ENCODE results near the gene ITPR1.
A peak's percentile ranks its signal among the peaks of the same experiment; 100 is the strongest.

ITPR1 gene

DNA sequence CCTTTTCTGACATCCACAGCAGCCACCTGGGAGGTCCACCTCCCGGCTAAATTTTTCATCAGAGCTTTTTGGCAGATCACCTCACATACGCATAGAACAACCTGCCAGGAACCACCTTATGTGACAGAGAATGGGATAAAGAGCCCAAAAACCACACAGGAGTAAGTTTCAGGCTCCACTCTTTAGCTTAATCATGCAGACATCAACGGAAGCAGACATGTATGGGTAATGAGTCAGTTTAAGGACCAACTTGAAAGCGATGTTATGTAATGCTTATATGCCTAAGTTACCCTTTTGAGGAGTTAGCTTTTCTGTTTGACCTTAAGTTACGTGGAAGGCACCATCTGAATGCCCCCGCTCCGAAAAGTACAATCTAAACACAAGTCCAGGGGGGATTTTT, 302.8 kb downstream of the ITPR1 start:
- DNase-seq: no peak

DNA sequence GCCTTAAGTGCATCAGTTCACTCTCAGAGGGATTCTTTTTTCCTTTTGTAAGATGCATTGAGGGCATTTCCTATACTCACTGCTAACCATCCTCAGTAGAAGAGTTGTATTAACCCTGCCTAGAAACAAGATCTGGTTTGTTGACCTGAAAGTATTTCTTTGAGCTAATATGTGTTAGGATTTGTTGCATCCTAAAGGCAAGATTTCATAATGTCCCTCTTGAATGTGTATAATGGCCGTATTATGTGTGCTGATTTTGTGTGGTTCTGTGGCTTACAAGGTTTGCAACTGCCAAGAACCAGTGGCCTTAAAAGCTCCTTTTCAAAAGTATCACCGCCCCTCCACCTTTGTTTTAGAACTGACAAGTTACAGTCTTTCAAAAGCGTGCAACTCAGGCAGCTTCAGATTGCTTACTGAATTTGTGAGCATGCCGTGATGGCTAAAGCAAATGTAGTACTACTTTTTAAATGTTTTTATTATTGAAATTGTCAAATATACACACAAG, 304.1 kb downstream of the ITPR1 start:
- no peak for DNase-seq

DNA sequence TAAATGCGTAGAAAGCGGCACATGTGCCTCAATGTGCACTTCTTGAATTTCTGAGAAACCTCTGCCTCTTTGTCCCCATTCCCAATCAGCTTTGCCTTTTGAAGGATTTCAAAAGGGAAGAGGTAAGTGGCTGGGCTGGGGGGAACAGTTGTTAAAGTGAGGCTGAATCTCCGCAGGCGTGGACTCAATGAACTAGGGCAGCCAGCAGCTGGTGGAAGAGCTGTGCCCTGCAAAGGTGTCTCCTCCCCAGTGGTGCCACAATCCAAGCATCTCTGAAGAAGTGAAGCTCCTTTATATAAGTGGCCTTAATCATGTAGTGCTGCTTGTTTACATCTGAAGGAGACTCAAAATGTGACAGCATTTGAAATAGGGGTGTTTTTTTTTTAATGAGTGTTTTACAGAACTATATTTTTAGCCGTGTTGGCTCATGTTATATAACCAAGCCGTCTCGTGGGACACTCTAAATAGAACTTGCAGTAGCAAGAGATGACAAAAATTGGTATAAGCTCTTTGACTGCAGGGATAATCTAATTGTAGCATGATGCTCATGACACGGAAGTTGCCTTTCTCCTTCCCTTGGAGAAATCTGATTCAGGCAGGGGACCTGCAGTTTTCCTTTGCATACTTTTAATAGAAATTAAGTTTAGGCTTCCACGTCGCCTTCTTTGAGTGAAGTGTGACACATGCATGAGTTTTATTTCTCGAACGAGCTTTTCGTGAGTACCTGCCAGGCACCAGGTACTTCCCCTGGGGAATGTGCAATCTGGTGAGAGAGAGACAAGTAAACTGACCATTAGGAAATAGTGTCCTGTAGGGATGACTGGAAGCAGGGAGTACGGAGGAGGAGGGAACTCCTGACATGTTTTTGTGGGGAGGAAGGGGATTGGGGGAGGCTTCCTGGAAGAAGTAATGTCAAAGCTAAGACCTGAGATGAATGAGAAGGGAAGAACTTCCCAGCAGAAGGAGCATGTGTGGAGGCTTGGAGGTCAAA, 306.4 kb downstream of the ITPR1 start:
- DNase-seq: no peak

DNA sequence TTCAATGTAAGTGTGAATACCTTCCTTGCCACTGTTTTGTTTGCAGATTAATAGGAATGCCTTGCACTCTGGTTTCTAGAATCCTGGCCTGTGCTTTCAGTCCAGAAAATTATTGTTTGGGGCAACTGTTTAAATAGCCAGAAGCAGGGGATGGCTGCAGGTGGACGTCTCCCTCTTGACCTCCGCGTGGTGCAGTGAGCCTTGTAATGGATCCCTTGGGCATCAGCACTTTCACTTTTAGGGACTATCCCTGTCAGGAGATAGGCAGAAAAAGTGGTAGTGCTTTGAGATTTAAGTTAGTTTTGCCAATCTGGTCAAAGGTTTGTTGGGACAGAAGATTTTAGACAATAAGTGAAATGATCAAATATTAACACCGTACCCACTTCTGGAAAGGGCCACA, 307.4 kb downstream of the ITPR1 start:
- no peak for DNase-seq

DNA sequence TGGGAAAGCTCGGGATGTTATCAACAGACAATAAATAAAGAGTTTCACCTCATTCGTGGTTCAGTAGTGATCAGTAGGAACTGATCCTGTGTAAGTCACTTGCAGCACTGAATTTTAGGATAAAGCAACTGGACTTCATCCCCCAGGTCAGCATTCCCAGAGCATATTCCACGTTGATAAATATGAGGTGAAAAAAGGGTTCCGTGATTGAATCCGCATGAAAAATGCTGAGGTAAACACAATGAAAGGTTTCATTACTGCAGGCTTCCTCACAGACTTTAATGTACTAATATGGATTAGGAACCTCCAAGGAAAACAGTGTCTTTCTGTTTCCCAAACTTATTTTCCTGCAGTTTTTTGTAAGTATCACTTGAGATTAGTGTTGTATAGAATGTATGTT, 308.7 kb downstream of the ITPR1 start:
- DNase-seq: no peak

DNA sequence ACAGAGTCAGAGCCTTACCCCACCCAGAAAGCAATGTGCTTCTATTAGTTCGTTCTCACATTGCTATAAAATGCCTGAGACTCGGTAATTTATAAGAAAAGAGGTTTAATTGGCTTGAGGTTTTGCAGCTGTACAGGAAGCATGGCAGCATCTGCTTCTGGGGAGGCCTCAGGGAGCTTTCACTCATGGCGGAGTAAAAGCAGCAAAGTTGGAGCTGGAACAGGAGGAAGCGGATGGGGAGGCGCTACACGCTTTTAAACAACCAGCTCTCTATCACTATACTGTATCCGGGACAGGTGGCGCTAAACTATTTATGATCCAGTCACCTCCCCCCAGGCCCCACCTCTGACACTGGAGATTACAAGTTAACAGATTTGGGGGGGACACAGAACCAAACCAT, 309.8 kb downstream of the ITPR1 start:
- DNase-seq: no peak

DNA sequence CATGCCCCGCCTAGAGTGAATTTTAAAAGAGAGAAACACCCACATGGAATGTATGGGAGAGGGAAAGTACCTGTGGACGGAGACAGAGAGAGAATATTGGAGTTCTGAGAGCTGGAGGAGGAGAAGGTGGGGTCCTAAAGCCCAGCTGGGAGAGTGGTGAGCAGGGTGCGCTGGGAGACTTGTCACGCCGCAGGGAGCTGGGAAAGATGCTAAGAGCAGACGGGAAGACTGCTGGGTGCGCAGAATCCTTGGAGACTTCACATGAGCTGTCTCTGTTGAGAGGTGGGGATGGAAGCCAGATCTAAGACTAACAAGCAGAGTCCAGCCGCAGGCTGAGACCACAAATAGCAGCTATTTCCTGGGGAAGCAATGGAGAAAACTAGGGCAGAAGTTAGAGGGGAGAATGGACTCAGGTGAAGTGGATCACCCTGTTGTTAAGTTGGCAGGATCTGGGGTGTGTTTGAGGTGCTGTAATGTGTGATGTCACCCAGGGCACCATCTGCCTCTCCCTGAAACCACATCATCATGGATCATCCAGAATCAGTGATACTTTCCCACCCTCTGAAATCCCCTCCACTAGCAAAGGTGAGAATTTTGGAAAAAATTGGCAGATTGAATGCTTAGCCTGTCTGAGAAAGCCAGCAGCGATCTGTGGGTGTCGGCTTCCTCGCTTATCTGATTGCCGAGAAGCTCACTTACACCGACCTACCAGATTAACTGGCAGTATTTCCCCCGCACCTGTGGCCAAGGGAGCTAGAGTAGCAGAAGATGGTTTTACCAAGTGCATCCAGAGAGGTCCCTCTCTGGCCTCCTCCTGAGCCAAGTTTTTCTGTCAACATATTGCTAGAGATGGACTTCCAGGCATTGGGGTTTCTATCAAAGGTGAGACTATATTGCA, 311.3 kb downstream of the ITPR1 start:
- DNase-seq: peak; percentile 35 to 49

DNA sequence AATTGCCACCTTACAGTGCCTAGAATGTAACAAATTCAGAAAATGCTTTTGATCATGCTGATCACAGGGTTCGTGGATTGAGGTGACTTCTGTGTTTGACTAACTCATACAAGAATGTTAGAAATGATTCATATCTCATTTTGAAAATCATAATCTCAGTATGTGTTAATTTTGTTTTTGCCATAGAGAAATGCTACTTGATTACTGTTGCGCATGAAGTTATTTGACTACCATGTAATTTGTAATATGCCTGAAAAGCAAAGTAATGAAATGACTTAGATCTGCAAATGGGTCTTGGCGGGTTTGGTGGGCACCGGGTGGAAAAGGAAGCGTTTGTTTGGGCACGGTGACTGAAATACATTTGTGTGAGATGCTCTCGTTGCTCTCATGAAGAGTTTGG, 312.5 kb downstream of the ITPR1 start:
- peak; percentile 50 to 68 for DNase-seq

DNA sequence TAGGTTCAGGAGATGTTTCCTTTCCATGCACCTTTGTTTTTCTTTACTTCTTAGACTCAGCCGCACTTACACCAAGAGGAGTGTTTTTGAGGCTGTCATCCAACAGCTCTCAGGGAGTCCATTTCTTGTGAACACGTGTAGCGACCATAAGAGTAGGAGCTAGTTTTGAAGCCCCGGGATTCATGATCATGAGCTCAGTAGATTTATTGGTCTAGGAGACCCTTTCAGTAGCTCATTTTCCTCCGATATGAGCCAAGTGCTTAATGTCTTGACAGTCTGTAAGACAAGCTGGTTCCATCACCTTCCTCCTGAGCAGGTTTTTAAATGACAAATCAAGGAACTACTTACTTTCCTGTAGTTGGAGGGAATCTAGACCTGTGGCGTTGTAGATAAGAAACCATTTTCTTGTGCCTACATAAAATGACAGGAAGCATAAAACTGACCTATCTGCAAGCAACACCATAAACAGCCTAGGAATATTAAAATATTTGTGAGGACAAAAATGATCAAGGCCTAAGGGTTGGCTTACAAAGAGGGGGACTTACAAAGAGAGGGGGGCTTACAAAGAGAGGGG, 313.5 kb downstream of the ITPR1 start:
- no peak for DNase-seq

DNA sequence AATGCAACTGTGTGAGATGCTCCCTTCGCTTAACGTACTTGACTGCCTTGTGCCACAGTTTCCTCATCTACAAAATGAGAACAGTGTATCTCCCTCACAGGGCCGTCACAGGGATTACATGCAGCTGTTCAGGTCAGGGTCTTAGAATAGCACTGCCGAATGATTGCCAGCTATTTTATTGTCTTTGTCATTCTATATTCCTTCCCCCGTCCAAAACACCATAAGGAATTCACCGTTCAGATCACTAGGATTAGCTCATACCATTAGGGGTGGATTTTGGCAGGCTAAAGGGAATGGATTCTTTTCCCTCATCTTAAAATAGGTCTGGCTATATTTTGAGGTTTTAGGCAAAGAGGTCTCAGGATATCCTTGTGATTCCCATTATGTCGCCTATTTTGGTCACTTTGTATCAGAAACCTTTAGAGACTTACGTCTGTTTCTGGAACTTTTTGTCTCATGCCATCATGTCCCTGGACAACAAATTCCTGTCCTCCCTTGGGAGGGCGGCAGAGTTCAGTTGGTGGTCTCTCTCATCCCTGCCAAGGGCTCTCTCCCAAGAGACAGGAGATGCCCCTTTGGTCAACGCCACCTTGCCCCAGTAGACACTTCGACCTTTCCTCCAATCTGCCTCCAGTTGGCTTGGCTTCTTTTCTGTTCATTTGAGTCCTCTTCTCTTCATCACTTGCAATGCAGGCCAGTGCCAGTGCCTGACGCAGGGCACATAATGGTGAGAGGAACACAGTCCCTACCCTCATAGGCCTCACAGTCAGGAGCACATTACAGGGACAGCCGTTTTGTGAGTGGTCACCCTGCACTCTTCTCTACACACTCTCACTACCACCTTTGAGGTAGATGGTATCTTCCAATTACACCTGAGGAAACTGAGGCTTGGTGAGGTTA, 314.5 kb downstream of the ITPR1 start:
- DNase-seq: no peak

DNA sequence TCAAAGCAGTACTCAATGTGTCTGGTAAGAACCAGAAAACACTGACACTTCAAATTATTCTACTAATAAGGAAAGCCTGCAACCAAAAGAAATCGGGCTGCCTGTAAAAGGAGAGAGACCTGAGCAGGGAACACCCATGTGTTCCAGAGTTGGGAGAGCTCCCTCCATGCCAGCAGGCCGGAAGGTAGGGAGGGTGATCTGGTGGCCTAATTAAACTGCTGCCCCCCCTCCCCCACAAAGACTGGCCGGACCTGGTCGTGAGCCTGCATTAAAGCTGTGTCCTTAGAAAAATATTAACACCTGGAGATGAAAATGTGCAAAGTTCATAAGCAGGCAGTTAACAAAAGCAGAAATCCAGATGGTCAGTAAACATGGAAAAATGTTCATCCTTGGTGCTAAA, 315.5 kb downstream of the ITPR1 start:
- DNase-seq: no peak

DNA sequence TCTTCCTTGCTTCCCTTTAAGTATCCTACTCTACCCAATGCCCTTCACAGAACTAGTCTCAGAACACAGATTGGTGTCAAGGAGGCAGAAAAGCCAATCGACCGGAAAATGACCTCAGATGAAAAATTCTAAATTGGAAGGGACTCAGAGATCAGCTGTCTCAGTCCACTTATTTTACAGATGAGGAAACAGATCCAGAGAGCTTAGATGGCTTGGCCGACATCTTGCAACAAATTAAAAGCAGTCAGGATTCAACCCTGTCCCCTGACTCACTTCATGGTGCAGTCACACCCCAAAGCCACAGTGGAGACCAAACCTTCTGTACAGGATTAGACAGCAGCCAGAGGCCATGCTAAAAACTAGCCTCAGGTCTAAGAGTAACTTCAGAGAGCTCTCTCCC, 316.8 kb downstream of the ITPR1 start:
- DNase-seq: no peak

DNA sequence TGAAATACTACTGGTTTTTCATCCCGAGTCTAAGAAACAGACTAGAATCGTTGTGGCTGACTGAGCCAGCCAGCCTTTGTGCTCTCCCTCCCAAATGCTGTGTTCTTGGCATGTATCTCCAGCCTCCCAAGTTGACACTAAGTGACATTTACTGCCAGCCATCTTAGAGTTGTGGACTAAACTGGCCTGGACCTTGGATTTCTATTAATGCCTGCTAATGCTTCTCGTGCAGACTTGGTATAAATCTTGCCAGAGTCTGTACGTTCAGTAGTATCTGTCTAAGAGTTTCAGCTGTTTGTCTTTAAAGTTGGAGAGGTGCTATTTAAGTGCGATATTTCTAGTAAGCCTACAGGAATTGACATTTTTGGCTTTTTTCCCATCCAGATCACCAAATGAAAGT, 319.4 kb downstream of the ITPR1 start:
- no peak for DNase-seq

DNA sequence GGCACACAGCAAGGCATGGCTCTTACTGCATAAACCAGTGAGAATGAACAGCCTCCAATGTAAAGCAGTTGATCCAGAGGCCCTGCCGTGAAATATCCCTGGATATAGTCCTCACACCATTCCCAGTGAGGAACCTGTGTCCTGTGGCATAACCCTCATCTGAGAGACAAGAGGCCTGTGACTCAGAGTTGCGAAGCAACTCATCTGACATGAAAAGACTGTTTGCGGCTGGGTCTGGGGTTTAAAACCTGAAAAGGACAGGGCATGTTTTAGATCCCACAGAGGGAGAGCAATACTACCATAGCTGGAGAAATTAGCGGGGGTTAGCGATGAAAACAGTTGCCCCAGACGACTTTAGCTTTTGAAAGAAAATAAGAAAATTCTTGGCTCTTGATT, 320.8 kb downstream of the ITPR1 start:
- no peak for DNase-seq

DNA sequence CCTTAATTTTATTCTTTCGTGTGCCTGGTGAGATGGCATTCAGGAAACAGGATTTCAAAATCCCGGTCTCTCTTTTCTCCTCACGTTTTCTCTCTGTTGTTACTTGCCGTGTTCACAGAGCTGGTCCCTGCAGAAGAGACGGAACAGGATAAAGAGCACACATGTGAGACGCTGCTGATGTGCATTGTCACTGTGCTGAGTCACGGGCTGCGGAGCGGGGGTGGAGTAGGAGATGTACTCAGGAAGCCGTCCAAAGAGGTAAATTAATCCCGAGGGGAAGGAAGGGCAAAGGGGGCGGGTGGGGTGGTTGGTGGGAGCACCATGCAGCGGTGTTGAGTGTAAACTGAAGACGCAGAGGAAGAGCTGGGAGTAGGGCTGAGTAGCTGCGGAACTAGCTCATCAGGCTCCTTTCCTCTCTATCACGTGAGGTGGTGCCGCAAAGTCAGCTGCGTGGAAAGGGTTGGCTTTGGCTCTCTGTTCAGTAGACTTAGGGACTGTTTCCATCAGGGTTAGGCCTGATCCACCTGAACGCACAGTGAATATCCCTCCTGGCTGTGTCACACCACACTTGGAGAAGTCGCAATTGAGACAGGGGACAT, 321.3 kb downstream of the ITPR1 start:
- DNase-seq: no peak

DNA sequence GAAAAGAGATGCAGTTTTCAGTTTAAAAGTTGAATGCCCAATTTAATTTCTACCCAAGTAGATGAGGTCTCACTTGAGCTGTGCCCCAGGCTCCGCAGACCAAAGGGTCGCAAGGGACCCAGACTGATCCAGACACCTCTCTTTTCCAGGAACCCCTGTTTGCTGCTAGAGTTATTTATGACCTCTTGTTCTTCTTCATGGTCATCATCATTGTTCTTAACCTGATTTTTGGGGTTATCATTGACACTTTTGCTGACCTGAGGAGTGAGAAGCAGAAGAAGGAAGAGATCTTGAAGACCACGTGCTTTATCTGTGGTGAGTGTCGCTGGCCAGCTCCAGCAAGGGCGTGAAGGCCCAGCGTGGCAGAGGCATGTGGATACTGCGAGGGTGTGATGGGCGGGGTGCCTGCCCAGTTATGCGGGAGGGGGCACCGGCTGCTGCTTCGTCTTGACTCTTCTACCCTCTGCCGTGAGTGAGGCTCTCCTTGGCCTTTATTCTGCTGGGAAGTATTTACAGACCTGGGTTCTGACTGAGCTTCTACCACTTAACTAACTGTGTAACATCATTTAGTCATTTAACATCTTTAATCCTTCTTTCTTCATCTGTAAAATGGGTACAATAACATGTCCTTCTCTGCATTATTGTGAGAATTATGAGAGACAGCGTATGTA, 321.9 kb downstream of the ITPR1 start:
- DNase-seq: no peak

DNA sequence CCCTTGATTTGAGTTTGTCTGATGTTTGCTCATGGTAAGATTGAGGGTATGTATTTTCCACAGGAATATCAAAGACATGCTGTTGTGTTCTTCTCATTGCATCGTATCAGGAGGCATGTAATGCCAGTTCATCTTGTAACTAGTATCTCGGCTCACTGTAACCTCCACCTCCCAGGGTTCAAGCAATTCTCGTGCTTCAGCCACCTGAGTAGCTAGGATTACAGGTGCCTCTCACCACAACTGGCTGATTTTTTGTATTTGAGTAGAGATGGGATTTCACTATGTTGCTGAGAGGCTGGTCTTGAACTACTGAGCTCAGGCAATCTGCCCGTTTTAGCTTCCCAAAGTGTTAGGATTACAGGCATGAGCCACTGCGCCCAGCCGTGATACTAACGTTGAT, 323.2 kb downstream of the ITPR1 start:
- DNase-seq: no peak

DNA sequence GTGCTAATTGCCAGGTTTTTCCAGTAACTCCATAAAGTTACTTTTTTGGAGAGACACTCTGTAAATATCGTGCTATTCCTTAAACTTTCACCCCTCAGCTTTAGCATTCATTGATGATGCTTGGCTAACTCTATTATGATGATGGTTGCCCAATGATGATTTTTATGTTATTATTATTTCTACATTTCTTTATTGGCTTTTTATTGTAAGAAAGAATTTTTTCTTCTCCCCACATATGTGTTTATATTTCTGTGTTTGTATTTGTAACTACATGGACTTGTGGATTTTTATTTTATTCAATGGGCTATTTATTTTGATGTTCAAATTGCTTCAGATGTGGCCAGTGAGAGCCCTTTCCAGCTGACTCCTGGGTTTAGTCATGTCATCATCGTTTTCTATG, 323.6 kb downstream of the ITPR1 start:
- no peak for DNase-seq

DNA sequence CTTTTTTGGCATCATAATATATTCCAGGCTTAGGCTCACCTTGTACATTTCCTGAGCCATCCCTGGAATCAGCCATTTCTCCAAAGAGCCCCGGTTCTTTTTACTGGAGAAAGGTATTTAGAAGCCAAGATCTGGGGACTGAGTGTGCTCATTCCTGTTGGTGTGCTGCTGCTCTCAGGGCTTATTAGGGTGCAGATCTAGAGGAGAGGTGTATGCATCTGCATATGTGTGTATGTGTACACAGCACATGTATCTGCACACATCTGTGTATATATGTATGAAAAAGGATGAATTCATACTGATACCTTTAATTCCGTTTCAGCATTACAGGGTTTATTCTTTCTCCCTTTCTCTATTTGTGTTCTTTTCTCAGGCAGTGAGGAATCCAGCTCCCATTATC, 324.0 kb downstream of the ITPR1 start:
- DNase-seq: no peak

DNA sequence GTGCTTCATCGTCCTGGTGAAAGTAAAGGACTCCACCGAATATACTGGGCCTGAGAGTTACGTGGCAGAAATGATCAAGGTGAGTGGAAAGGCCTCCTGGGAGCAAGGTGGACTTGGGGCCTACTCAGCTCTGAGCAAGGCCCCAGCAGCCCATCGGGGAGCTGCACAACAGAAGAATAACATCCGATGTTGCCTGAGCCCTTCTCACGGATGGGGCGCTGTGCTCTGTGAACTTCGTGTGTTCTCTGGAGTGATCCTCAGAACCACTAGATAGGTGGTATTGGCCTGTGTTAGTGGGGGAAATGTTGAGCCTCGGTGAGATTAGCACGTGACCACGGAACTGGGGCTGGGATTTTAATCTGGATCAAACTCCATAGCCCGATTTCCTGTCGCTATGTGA, 325.0 kb downstream of the ITPR1 start:
- no peak for DNase-seq
